ENCODE results near the gene KDM4D.
"Not testable (repeated sequence)": the region's sequence is repeated elsewhere in the genome, so short reads cannot be mapped to it uniquely, and the experiment has no call there.

KDM4D gene

DNA sequence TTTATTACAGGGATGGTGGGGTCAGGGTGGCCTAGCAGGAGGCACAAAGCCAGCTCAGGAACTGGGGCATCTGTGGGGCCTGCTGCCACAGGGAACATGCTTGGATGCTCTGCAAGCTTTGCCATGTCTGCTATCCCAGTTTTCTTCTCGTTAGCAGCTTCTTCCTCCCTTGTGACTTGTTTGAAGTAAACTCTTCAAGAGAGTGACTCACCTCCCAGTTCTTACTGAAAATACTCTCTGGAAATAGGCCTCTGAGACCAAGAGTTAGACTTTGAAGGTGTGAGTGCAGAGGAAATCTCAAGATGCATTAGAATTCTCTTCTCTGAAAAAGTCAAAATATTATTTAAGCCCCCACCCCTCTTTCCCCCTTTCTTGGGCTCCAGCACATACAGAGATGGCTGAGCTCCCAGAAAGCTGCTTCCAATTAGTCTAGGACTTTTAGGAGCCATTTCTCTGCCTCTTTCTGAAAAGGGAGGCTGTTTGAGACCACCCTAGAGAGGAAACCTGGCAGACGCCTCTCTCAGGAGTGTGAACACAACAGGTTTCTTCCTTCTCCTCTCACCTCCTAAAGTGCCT, 15.3 kb upstream of the KDM4D start:
- no peak for DNase-seq (ENCODE audit: low read depth)

DNA sequence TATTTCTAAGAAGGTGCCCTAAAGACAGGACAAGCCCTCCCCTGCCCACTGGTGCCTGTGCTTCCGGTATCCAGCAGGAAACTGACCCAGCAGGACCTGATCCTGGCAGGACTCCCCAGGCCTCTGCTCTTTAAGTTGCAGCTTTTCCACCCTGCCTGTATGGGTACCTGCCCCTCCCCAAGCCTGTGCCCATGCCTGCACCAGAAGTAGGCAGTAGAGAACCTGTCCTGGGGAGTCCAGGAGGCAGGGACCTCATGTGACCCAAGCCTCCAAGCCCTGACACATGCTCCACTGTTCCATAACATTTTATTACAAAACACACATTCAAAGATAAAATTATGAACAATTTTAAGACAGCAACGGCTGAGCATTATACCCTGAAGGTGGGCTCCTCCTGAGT, 14.3 kb upstream of the KDM4D start:
- no peak for DNase-seq (ENCODE audit: low read depth)

DNA sequence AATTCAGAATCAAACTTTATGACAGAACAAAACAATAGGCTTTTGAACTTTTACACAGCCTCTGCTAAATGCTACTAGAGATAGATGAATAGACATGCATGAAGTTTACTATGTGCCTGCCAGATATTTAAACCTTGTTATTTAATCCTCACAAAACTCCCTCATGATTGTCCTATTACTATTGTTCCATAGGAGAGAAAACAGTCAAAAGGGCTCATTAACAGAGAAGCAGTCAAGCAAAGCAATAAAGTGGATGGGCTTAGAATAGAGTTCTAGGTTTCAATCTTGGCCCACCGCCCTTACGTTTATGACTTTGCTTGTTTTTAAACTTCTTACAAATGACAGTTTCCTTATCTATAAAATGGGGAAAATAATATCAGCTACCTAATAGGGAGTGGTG, 13.0 kb upstream of the KDM4D start:
- DNase-seq (ENCODE audit: low read depth): no peak

DNA sequence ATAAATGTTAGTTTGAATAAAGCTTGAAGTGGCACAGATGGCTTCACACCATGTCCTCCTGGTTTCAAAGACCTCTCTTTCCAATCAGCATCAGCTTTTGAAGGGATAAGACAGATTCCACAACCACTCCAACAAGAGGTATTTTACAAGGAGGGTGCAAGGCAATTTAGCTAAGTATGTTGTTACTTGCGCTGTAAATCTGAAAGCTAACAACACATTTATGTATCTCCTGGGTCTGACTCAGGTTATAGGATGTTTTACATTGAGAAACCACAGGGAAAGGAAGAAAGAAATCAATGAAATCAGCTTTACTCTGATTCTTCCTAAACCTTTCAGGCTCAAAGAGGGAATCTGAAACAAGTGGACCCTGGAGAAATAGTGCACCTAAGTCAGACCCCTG, 12.3 kb upstream of the KDM4D start:
- no peak for DNase-seq (ENCODE audit: low read depth)

DNA sequence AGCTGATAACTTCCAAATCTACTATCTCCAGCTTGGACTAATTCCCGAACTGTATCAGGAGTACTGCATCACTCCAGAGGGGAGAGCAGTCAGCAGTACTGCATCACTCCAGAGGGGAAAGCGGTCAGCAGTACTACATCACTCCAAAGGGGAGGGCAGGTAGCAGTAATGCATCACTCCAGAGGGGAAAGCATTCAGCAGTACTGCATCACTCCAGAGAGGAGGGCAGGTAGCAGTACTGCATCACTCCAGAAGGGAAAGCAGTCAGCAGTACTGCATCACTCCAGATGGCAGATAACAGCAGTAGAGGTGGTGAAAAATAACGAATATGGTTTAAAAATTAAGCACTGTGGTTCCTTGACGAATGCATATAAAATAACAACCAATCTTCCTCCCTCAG, 8.6 kb upstream of the KDM4D start:
- DNase-seq (ENCODE audit: low read depth): no peak

DNA sequence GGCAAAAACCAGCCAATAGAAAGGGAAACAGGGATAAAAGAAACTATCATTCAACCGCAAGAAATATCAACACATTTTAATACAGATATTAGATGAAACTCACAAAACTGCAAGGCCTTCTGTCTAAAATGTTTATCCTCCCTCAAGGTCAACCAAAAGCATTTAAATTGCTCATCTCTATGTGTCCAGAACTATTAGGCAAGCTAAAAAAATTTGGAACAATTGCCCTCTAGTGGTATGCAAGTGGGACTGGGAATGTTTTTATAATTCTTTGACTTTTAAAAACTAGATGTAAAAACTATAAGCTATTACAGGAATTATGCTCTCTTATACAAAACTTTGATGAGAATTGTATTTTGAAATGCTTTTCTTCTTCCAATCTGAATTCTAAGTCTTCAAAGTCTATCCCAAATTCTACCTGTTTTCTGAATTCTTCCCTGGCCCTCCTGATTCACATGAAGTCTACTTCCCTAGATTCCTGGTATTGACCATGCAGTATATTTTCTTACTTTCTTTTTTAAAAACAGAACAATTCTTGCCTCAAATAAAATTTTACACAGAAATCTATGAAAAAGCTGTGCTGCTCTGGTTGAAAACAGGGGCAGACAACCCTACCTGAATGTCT, 5.1 kb upstream of the KDM4D start:
- no peak for DNase-seq (ENCODE audit: low read depth)

DNA sequence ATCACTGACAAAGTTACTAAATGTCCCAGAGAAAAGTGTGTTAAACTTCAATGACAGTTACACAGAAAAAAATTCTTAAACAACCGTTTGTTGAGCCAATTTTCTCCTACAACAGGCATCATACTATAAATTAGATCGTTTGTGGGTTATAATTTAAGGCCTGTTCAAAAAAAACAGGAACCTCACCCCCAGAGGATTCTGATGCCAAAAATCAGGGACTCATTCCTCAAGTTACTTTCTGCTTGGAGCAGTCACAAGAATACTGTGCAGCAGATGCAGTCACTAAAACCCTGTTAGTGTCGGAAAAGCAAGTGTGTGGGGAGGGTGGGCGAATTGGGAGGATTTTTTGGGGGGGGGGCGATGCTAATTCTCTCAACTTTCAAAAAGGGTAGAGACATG, 810 bp upstream of the KDM4D start:
- no peak for DNase-seq (ENCODE audit: low read depth)

DNA sequence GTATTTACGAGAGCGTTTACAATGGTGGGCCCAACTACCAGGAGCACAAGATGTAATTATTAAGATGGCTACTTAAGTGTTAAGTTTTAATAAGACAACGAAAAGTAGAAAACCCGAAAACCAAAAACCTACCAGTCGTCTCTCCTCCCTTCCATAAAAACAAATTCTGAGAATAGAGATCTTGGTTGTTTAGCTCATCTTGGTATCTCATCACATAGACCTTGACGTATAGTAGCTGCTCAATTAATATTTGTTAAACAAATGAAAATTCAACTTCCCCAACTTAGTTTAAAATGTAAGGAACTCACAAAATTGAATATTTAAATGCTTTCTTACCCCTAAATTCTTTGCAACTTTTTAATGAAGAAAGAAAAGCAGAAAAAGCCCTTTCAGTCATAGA, 669 bp downstream of the KDM4D start:
- DNase-seq (ENCODE audit: low read depth): no peak

DNA sequence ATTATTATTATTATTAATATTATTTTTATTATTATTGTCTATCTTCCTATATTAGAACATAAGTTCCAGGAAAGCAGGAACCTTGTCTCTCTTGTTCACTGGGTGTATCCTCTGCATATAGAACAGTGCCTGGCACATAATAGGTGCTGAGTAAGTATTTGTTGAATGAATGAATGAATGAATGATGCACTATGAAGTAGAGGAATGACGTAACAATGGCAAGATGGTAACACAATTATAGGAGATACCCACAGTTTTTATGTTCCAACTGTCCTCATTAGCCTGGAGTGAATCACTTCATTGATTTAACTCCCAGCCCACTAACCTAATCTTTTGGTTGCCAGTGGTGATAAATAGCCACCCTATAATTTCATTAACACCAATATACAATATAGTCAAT, 2.1 kb downstream of the KDM4D start:
- no peak for DNase-seq (ENCODE audit: low read depth)

DNA sequence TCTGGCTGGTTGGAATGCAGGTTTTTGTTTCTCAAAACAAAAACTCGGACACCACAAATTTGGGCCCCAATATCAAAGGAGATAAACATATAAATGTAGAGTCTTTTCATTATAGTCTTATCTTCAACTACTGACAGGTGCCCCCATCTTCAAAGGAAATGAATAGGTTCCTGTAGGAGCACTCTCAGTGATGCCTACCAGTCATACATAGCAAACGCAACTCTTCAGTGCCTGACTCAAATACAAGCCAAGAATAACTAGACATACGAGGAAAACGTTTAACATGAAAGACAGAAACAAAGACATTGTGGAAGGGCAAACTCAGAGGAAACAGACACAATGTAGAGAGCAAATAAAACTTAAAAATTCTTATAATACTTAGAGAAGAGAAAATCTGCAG, 13.9 kb downstream of the KDM4D start:
- DNase-seq (ENCODE audit: low read depth): no peak

DNA sequence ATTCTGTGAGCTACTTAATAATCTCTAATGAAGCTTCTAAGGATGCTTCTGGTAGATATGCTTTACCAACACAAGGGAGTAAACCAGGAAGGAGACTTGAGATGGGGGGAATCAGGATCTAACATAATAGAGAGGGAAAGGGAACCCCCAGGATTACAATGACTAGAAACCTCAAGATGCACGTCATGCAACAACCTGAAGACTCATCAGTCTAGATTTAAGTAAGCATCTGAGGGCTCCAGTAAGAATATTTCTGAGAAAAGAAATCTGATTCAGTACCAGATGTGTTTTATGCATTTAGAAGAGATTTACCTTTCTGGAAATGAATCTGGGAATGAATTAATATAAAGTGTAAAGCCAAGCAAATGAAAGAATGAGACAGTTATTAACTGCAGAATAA, 15.2 kb downstream of the KDM4D start:
- no peak for DNase-seq (ENCODE audit: low read depth)

DNA sequence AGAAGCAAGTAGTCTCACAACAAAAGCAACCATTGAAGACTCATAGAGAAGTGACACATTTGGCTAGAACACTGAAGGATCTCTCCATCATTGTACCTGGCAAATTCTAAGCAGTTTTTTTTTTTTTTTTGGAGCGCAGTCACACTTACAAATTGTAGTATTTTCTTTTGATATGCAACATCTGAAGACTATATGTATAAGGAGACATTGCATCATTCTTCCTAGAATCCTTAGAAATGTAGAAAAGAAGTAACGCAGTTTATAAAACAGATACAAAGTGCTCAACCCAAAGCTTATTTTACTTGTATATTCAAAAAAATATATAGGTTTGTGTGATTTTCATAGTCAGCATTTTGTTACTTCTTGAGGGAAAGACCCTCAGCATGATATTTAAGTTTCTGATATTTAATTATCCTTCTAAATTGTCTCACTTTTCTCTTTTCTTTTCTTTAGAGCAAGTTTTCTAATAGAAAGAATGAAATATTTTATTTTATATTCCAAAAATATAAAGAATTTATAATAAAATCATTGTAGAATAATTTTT, 20.0 kb downstream of the KDM4D start:
- DNase-seq (ENCODE audit: low read depth): no peak

DNA sequence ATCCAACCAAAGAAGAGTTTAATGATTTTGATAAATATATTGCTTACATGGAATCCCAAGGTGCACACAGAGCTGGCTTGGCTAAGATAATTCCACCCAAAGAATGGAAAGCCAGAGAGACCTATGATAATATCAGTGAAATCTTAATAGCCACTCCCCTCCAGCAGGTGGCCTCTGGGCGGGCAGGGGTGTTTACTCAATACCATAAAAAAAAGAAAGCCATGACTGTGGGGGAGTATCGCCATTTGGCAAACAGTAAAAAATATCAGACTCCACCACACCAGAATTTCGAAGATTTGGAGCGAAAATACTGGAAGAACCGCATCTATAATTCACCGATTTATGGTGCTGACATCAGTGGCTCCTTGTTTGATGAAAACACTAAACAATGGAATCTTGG, 23.9 kb downstream of the KDM4D start:
- DNase-seq (ENCODE audit: low read depth): no peak

DNA sequence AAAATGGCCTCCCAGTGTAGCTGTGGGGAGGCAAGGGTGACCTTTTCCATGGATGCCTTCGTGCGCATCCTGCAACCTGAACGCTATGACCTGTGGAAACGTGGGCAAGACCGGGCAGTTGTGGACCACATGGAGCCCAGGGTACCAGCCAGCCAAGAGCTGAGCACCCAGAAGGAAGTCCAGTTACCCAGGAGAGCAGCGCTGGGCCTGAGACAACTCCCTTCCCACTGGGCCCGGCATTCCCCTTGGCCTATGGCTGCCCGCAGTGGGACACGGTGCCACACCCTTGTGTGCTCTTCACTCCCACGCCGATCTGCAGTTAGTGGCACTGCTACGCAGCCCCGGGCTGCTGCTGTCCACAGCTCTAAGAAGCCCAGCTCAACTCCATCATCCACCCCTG, 24.8 kb downstream of the KDM4D start:
- no peak for DNase-seq (ENCODE audit: low read depth)

DNA sequence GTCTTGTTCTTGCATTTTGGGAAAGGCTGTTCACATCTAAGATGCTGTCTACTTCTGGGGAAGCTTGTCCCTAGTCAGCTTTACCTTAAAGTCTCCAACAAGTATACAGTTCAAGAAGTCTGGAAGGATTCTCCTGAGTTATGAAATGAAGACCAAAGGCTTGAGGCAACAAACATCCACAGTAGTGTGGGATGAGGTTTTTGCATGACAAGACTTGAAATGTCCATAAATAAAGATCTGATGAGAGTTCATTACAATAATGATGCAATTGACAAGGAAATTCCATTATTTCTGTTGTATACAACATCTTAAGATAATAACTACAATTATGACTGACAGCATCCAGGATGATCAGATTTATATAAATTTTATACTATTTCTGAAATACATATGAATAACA, 30.2 kb downstream of the KDM4D start:
- DNase-seq (ENCODE audit: low read depth): no peak

DNA sequence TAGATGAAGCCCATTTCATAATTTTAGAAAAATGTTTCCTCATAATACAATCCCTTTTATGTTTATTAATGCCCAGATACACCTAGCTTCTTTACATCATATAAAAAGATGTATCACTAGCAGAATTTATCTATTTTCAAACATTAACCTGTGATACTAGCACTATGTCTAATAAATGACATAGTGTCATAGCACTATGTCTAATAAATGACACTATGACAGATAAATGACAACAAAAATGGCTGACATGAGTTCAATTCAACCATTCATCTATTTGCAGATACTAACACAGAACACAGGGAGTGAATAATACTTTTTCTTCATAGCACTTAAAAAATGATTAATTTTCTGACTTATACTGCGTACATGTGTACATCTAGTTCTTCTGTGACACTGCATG, 32.1 kb downstream of the KDM4D start:
- no peak for DNase-seq (ENCODE audit: low read depth)

DNA sequence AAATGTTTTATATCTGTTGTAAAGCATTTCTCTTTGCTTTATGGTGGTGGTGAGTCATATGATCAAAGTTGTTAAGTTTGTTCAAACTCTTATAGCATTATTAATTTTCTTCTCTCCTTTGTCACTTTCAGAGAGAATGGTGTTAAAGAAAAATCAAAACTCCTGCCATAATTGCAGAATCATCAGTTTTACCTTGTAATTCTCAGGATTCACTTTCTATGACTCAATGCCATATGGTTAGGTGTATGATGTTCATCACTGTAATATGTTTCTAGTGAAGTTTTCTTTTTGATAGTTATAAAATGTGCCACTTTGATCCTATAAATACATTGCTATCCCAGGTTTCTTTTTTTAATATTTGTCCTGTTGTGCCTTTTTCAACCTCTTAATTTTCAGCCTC, 37.9 kb downstream of the KDM4D start:
- no peak for DNase-seq (ENCODE audit: low read depth)

DNA sequence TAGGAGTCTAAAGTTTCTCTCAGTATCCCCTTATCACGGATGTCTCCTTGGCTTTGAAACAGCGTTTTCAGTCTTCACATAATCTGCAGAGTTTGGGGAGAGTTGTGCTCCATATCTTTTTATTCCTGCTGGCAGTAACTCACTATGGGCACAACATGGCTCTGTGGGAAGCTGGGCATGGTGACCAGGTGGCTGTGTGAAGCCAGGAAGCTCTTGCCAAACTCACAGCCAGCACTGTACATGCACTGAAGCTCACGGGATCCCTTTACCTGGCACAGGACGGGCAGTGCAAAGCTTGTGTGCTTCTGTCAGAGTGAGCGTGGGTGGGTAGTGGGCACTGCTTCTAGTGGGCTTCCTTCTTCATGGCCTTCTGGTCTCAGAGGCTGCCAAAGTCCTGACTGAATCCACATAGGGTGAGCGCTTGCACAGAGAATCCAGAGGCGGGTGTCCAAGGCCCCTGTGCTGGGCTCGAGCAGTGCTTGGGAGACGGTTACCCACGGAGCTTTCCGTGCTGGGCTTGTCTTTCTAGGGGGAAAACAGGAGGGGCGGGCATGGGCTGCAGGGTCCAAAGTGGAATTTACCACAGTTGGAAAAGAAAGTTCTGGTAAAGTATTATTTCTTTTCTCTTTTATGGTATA, 40.8 kb downstream of the KDM4D start:
- no peak for DNase-seq (ENCODE audit: low read depth)

DNA sequence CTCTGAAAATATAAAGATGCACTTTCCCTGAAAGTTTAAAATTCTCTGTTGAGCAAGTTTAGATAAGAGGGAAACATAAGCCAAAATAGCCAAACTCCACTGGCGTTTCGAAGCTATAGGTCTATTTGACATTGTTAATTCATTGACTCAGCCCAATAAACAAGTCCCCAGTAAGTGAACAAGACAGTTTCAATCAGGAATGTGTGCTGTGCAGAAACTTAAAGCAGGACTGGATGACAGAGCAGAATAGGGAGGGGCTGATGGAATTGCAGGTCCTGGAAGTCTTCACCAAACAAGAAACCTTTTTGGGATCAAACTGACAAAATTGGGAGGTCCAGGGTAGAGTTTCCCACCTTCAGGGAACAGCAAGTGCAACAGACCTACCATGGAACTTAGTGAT, 42.6 kb downstream of the KDM4D start:
- no peak for DNase-seq (ENCODE audit: low read depth)

DNA sequence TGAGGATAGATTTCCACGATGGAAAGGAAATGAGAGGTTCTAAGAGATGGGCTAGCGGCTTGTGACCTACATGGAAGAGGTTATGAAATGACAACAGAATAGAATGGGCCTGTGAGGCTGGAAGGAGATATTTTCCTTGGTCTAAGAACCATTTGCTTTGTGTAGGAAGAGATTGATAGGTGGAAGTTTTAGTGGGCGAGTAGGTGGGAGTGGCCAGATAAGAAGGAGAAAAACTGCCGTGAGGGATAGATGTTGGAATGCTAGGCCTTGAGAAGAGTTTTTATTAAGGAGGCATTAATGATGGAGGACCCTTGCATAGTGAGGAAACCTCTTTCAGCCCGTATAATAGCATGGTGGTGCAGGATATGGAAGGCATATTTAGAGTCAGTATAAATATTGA, 48.0 kb downstream of the KDM4D start:
- not testable (repeated sequence) for DNase-seq (ENCODE audit: low read depth)

DNA sequence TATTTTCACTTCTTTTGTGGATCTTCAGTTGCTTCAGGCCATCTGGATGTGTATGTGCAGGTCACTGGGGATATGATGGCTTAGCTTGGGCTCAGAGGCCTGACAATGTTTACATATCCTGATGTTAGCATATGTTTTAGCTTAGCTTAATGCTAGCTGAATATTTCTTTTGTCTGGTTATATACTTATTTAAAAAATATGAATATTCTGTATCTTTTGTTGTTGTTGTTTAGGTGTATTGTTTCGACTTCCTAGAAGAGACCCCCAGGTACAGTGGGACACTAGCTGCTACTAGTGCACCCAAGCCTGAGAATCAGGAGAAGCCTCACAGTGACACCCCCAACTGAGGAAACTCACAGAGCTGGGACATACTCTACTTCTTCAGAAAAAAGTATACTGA, 51.4 kb downstream of the KDM4D start, which contains the start of gene KDM4E:
Gene KDM4E, plus strand, starts transcription at position 301 of the 400 bp plus-strand sequence. CDS start 300 bp downstream, outside the sequence.
- DNase-seq (ENCODE audit: low read depth): no peak

DNA sequence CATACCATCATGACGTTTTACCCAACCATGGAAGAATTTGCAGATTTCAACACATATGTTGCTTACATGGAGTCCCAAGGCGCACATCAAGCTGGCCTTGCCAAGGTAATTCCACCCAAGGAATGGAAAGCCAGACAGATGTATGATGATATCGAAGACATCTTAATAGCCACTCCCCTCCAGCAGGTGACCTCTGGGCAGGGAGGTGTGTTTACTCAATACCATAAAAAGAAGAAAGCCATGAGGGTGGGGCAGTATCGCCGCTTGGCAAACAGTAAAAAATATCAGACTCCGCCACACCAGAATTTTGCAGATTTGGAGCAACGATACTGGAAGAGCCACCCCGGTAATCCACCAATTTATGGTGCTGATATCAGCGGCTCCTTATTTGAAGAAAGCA, 52.1 kb downstream of the KDM4D start:
- DNase-seq (ENCODE audit: low read depth): not testable (repeated sequence)

DNA sequence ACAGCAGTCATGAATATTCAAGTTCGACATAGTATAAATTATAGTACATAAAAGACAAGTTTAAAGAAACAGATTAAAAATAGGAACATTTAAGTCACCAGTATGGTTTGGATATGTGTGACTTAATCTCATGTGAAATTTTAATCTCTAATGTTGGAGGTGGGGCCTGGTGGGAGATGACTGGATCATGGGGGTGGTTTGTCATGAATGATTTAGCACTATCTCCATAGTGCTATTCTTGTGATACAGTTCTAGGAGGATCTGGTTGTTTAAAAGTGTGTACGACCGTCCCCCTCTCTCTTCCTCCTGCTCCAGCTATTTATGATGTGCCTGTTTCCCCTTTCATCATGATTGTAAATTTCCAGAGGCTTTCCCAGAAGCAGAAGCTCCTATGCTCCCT, 54.8 kb downstream of the KDM4D start:
- DNase-seq (ENCODE audit: low read depth): no peak

DNA sequence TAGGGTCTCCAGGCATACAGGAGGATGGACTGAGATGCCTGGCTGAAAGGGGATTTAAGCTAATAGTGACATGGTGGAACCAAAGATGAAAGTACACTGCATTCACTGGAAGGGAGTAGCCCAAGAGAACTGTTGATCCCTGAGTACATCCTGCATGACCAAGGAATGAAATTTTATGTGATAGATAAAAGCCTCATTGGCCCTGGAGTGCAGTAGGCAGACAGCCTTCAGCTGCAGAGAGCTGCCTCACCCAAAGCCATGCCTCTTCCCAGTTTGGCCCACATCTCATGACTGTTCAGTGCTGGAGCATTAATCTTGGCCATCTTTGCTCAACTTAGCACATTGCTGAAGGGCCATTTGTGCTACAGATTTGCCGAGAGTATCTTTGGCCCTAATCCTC, 59.5 kb downstream of the KDM4D start:
- DNase-seq (ENCODE audit: low read depth): no peak

All from stimulated activated CD8-positive, alpha-beta memory T cell treated with anti-CD3 and anti-CD28 coated beads, Interleukin-15, amount 100 ng/mL, for 1 hour (primary cell).